ENCODE data around the gene SAP25.
"Not testable (repeated sequence)": the region's sequence is repeated elsewhere in the genome, so short reads cannot be mapped to it uniquely, and the experiment has no call there.

The SAP25 gene

DNA sequence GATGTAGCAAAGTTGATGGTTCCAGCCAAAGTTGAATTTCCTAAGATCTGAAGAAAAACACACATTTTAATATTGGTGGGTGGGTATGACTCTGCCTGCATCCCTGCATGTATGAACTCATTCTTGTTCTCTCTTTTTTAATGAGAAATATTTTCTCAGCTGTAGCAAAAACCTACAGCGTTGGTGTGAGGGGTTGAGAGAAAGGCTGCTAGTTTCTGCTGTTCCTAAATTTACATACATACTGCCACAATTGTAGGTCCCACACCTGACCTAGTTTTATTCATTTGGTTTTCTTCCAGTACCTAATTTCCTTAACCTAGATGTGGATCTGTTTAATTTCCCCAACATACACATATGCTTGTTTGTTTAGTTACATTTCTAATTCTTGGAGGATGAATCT, 30.1 kb downstream of the SAP25 start:
- no peak overlapping the region for H3K4me3 ChIP-seq (ENCODE audit: low read depth, low read length)
- in situ Hi-C loops (cut with HindIII; ENCODE audit: low sequenced_read_pairs) = no loop called here

GRCh38 chr7:100541309-100541708, 32.4 kb downstream of the SAP25 start:
- in situ Hi-C loops (cut with HindIII; ENCODE audit: low sequenced_read_pairs); H3K4me3 ChIP-seq (ENCODE audit: low read depth, low read length); DNase-seq (ENCODE audit: low read depth, low spot score): not testable (repeated sequence)

More for the DNA sequence above, 30.1 kb downstream of the SAP25 start:
- no peak for TF ChIP-seq CTCF (IDR thresholded peaks at IDR 0.05; ENCODE audit: low read depth, low read length)
- no peak for DNase-seq (ENCODE audit: low read depth, low spot score)

DNA sequence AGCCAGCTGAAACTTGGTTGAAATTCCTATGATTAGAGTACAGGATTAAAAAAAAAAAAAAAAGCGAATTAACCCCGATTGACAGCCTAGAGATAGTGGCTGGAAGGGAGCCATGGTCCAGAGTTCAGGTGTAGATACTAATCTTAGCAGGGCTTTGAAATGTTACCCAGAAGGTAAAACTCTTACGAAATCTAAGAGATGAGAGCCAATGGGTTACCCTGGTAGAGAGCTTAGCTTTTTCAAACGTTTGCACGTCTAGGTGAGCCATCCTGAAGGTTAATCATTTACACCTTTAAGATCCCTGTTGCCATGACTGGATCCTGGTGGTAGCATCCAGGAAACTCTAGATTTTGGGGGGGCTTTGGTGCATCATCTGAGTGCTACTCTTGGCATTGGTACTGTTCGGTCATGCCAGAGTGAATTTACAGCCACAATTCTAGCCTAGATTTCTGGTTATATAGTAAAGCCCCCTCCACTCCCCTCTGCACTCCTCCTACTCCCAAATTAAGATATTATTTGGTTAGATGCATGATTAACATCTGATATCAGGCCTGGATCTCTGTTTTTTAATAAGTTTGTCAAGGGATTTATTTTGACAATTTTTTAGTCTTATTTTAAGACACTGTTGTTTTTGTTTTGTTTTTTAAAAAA, 33.5 kb downstream of the SAP25 start:
- peak overlapping the region; percentile 64 for H3K4me3 ChIP-seq (ENCODE audit: low read depth, low read length)
- DNase-seq (ENCODE audit: low read depth, low spot score) = no peak
- TF ChIP-seq CTCF (IDR thresholded peaks at IDR 0.05; ENCODE audit: low read depth, low read length) = no peak
- in situ Hi-C loops (cut with HindIII; ENCODE audit: low sequenced_read_pairs) = no loop called here

DNA sequence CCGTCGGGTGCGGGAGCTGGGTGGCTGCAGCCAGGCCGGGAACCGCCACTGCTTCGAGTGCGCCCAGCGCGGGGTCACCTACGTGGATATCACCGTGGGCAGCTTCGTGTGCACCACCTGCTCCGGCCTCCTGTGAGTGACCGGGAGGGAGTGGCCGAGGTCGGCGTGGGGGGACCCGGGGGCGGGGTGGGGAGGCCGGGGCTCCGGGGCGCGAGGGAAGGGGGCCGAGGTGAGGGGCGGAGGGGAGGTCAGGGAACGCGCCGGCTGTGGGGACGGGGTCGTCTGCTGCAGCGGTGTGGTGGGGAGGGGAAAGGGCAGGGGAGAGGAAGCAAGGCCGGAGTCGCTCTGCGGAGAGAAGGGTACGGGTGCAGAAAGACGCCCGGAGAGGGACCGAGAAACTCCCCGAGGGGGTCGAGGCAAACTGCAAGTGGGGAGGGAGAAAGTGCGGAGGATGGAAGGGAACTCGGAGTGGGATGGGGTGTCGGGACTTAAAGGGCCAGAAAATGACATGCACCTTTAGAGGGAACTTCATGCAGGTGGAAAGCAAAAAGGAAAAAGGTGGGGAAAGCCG, 34.2 kb downstream of the SAP25 start:
- in situ Hi-C loops (cut with HindIII; ENCODE audit: low sequenced_read_pairs) = no loop called here
- no peak for TF ChIP-seq CTCF (IDR thresholded peaks at IDR 0.05; ENCODE audit: low read depth, low read length)
- DNase-seq (ENCODE audit: low read depth, low spot score) = no peak
- H3K4me3 ChIP-seq (ENCODE audit: low read depth, low read length) = peak overlapping the region; percentile 64

DNA sequence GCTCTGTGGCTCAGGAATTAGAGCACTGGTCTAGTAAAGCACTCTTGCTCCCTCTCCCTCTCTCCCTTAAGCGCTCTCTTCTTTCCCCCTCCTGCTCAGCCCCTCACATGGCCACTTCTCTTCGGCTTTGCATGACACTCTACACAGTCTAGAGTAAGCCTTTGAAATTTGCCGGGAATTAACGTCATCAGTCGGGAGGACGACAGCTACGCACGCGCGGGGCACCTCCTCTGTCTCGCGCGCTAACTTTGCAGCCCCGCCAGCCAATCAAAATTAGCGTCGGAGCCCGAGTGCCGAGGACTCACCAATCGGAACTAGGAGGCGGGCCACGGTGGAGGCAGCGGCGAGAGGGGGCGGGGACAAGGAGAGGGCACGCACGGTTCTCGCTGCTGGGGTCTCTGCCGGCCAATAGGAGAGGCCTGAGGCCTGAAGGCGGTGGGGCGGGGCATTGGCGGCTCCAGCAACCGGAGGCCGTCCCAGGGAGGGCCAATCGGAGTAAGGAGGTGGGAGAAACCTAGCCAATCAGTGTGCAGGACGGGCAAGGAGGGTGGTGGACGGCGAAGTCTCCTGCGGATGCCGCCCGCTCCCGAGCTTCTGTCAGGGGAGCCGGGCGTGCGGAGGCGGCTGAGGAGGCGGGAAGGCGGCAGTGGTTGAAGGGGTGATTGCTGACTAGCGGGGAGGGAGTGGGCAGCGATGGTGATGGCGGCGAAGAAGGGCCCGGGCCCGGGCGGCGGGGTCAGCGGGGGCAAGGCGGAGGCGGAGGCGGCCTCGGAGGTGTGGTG, 34.9 kb downstream of the SAP25 start, which contains the start of gene AGFG2:
AGFG2 (plus strand) TSS at position 550 of the 782 bp plus-strand sequence; CDS start at position 694, 144 bp downstream.
- in situ Hi-C loops (cut with HindIII; ENCODE audit: low sequenced_read_pairs) = no loop called here
- H3K4me3 ChIP-seq (ENCODE audit: low read depth, low read length) = peak within 1 kb of the TSS; percentile 64
- TF ChIP-seq CTCF (IDR thresholded peaks at IDR 0.05; ENCODE audit: low read depth, low read length) = no peak
- DNase-seq (ENCODE audit: low read depth, low spot score) = peak; percentile 100

DNA sequence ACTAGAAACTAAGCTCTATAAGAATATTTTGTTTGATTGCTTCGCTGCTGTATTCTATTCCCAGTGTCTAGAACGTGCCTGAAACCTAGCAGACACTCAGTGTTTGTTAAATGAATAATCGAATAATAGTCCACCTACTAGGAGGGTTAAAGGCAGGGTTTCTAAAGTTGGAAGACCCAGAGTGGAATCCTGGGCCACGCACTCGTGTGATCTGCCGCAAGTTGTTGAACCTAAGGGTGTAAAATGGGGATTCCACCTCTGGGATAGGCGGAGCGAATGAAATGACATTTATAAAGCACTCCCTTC, 35.4 kb downstream of the SAP25 start:
- no peak for DNase-seq (ENCODE audit: low read depth, low spot score)
- peak overlapping the region; percentile 40 for H3K4me3 ChIP-seq (ENCODE audit: low read depth, low read length)
- no peak for TF ChIP-seq CTCF (IDR thresholded peaks at IDR 0.05; ENCODE audit: low read depth, low read length)
- in situ Hi-C loops (cut with HindIII; ENCODE audit: low sequenced_read_pairs) = no loop called here

DNA sequence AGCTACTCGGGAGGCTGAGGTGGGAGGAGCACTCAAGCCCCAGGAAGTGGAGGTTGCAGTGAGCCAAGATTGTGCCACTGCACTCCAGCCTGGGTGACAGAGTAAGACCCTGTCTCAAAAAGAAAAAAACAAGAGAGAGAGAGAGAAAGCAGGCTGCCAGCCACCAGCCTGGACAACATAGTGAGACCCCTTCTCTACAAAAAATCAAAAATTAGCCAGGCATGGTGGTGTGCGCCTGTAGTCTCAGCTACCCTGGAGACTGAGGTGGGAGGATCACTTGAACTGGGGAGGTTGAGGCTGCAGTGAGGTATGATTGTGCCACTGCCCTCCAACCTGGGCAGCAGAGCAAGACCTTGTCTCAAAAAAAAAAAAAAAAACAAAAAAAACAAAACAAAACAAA, 37.0 kb downstream of the SAP25 start:
- in situ Hi-C loops (cut with HindIII; ENCODE audit: low sequenced_read_pairs) = not testable (repeated sequence)

GRCh38 chr7:100535982-100536381, 37.7 kb downstream of the SAP25 start:
- H3K4me3 ChIP-seq (ENCODE audit: low read depth, low read length); in situ Hi-C loops (cut with HindIII; ENCODE audit: low sequenced_read_pairs); DNase-seq (ENCODE audit: low read depth, low spot score): not testable (repeated sequence)

More for the DNA sequence above, 37.0 kb downstream of the SAP25 start:
- H3K4me3 ChIP-seq (ENCODE audit: low read depth, low read length); DNase-seq (ENCODE audit: low read depth, low spot score): not testable (repeated sequence)
